Posterior vena cava (tissue), 2 donors: ENCODE results near the gene NRL. TPM values are rescaled to one million over a fixed set of nuclear protein-coding genes. Genes with fewer than 3 reads are reported as not detected.

Source experiments
- DNase-seq: peaks from one replicate; pipeline ENCODE4 v3.0.0-alpha.2; 2020; ENCODE audit warnings: low spot score
- intact Hi-C, 2 donors: fragments of 100-400 bp; cut with DNase I; formaldehyde crosslinking; loops; one replicate each; pipeline versions ENCODE4 v1.14.1 to v1.14.2; 2022 to 2023
- total RNA-seq, 2 donors: library from RNA; stranded (reverse); fragmentation: NEBNext Ultra II Directional; extraction: Animal tissue kit (Norgen Biotek cat#: 25700); gene quantifications; one replicate each; pipeline ENCODE4 v1.2.1, GENCODE V29; 2021
- donor health status: DM: yes; HTN: yes; CAD: no.
- donor health status: DM: yes; HTN: yes; CAD: no.

NRL gene
- total RNA-seq, 2 donors from 2014 or later, result 1.1 to 1.4 TPM

GRCh38 chr14:24145690-24146452, 31.1 kb upstream of the NRL start:
- intact Hi-C loops, result no loop called here
- DNase-seq, result no peak

- no peak for DNase-seq
- intact Hi-C loops, result no loop called here
Measured at GRCh38 chr14:24145219-24145618, 30.5 kb upstream of the NRL start.

- no peak for DNase-seq
- intact Hi-C loops, result no loop called here
Measured at GRCh38 chr14:24144451-24144850, 29.7 kb upstream of the NRL start.

GRCh38 chr14:24143511-24143910, 28.8 kb upstream of the NRL start:
- intact Hi-C loops, result loop anchor here in 1 of 2 donors (1.0 kb wide), 1 partner anchor 41 kb away; no protein-coding TSS in a partner anchor
- DNase-seq, result no peak

- intact Hi-C loops, result no loop called here
- peak; percentile 100 for DNase-seq
Measured at GRCh38 chr14:24141097-24141880, 26.5 kb upstream of the NRL start, which contains the start of gene EMC9. Gene EMC9 (minus strand): TSS chr14:24141591. CDS start chr14:24141304, 287 bp downstream.

- DNase-seq, result no peak
- intact Hi-C loops, result no loop called here
Measured at GRCh38 chr14:24139272-24139934, 24.7 kb upstream of the NRL start.

GRCh38 chr14:24138396-24139271, 23.9 kb upstream of the NRL start:
- intact Hi-C loops, result no loop called here
- DNase-seq, result no peak

DNA sequence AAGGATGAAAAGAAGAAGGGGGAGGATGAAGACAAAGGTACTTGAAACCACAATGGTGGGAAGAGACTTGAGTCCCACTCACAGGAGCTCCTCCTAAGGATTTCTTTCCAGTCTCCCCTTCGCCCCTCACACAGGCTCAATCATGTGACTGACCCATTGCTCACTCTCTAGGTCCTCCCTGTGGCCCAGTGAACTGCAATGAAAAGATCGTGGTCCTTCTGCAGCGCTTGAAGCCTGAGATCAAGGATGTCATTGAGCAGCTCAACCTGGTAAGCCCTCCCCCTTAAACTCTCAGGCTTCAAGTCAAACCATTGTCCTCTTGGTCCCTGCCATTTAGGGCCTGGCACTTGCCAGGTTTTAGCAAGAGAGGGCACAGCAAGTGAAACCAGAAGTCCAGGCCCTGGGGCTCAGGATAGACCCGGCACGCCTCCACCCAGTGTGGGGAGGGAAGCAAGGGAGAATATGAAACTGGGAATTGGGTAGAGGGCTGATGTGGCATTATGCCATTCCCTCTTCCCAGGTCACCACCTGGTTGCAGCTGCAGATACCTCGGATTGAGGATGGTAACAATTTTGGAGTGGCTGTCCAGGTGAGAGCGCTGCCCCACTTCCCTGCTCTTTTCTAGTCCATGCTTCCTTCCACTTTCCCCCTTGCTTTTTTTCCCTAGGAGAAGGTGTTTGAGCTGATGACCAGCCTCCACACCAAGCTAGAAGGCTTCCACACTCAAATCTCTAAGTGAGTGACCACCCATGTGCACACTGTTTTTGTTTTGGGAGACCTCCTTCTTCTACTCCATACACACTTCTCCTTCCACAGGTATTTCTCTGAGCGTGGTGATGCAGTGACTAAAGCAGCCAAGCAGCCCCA, 23.0 kb upstream of the NRL start:
- DNase-seq, result no peak
- intact Hi-C loops, result no loop called here

DNA sequence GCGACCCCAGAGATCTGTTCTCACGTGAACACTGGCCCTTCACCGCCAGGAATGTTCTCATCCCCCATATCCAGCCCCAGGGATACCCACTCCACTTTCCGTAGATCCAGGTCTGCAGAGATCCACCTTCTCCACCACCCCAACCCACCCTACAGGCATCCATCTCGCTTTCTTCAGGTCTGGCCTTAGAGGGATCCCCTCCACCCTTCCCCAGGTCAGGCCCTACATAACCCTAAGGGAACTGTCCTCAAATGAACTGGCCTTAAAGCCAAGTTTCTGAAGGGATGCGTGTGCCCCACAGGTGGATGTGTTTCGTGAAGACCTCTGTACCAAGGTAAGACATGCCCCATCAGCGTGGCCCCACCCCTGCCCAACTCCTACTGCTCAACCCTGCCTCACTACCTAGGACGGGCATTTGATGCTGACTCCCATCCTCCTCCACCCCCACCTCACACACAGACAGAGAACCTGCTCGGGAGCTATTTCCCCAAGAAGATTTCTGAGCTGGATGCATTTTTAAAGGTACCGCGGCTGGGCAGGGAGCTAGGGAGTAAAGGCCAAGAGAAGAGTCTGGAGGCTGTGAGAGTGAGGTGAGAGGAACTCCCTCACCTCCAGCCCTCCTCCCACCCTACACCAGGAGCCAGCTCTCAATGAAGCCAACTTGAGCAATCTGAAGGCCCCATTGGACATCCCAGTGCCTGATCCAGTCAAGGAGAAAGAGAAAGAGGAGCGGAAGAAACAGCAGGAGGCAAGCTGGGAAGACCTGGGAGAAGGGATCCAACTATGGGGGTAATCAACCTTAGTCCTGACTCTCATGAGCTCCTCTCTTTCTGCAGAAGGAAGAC, 22.2 kb upstream of the NRL start:
- no peak for DNase-seq
- intact Hi-C loops, result no loop called here

- intact Hi-C loops, result no loop called here
- peak; percentile 98 for DNase-seq
Measured at GRCh38 chr14:24135834-24136683, 21.3 kb upstream of the NRL start, which contains the start of gene PSME1. Gene PSME1 (plus strand): TSS chr14:24136194. CDS start chr14:24136263, 69 bp downstream.

DNA sequence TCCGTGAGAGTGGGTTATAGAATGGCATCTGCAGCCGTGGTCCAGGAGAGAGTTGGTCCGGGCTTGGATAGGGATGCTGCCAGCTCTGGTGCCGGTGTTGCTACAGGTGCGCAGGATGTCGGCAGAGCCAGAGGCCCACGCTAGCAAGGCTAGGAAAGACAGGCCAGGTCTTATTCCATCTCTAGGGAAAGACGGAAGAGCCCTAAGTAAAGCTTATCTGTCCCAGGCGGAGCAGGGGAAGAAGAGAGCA, 20.8 kb upstream of the NRL start:
- DNase-seq, result peak; percentile 80
- intact Hi-C loops, result no loop called here

- intact Hi-C loops, result no loop called here
- no peak for DNase-seq
Measured at GRCh38 chr14:24133735-24134134, 19.0 kb upstream of the NRL start.

GRCh38 chr14:24132976-24133375, 18.2 kb upstream of the NRL start:
- intact Hi-C loops, result no loop called here
- DNase-seq, result no peak

GRCh38 chr14:24132061-24132685, 17.4 kb upstream of the NRL start:
- DNase-seq, result no peak
- intact Hi-C loops, result no loop called here

DNA sequence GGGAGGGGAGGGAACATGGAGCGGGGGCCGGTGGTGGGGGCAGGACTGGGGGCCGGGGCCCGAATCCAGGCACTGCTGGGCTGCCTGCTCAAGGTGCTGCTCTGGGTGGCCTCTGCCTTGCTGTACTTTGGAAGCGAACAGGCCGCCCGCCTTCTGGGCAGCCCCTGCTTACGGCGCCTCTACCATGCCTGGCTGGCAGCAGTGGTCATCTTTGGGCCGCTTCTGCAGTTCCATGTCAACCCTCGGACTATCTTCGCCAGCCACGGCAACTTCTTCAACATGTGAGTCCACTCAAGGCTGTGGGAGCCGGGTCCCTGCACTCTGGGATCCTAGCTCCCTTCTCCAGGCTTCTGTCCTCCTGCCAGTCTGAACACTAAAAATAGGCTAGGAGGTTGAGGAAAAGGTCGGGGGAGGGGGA, 16.8 kb upstream of the NRL start:
- DNase-seq, result no peak
- intact Hi-C loops, result no loop called here
